Hematopoietic multipotent progenitor cell treated with erythropoietin and hydrocortisone succinate and interleukin-3 and kit ligand, for 6 days (in vitro differentiated cells): ENCODE measurements around the gene MON1A.

ENCODE experiments used
- DNase-seq: peaks from one replicate; pipeline ENCODE4 v3.0.0-alpha.2; 2015

The MON1A gene

GRCh38 chr3:49886922-49887265 is 42.7 kb downstream of the MON1A start:
- no peak for DNase-seq

DNA sequence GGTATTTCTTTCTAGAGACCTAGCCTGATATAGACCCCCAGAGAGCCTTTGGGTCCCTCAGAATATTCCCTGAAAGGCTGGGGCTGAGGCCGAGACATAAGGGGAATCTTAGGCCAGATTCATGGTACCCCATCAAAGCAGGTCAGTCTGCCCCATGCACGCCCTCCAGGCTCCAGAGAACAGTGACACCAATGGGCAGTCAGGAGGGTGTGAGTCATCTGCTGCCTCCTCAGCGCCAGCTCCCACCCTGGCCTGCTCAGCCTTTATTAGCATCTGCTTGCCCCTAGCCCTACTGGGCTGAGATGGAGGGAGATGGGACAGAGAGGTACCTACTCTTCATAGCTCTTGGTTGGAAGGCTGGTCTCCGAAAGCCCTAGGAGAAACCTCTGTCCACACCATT is 45.6 kb downstream of the MON1A start:
- no peak for DNase-seq

DNA sequence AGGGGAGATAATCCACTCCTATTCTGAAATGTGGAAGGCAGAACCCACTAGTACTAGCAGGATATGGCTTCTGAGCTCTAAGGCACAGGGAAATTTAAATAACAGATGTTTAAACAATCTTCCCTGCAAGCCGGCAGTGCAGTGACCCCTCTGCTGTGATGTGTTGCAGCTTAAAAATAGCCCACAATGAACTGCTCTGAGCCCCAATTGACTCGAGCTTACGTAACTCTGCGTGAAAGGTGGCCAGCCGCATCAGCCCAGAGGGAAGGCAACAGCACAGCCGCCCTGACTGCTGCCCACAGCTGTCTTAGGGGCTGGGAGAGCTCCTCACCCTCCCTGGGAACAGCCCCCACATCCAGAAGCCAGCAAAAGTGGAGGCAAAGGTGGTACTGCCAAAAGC is 47.4 kb downstream of the MON1A start:
- no peak for DNase-seq

GRCh38 chr3:49880581-49881315 is 48.9 kb downstream of the MON1A start:
- DNase-seq = peak; percentile 75

- DNase-seq = no peak
These were observed 49.9 kb downstream of the MON1A start for GRCh38 chr3:49879721-49880120.

- DNase-seq = no peak
These were observed 50.9 kb downstream of the MON1A start for GRCh38 chr3:49878686-49879085.

DNA sequence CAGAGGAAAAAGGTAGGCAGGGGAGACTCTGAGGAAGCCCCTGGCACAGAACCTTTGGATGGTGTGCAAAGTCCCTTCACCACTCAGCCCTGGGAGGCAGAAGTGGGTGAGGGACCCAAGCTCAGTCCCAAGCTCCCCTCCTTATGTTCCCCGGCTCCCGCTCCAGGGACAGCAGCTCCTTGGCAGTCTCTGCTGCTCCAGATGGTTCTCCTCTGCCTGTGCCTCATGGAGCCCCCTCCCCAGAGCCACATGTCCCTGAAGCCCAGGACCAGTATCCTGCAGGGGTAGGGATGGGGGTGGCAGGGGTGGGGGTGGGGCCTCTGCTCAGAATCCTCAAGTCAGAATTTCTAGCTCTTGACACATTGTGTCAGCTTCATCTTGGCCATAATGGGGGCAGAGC is 51.9 kb downstream of the MON1A start:
- DNase-seq = no peak

- DNase-seq = no peak
These were observed 53.0 kb downstream of the MON1A start for GRCh38 chr3:49876567-49876966.

DNA sequence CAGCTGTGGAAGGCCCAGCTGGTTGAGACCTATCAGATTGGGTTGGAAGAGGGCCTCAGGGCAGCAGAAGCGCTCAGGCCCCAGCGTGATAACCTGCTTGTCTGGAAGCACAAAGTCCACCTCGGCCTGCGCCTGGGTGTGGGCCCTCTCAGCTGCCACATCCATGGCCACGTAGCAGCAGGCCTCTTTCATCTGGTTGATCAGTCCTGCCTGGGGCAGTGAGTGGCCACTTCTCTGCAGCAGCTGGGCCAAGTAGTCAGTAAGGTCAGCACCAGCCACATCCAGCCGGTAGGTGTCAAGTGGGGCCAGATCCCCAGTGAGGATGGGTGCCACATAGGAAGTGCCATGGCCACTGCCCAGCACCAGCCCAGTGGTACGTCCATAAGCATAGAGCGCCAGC is 56.0 kb downstream of the MON1A start:
- DNase-seq = no peak

GRCh38 chr3:49872801-49873281 is 56.8 kb downstream of the MON1A start:
- DNase-seq = peak; percentile 25

GRCh38 chr3:49871531-49872153 is 58.0 kb downstream of the MON1A start:
- DNase-seq = no peak

DNA sequence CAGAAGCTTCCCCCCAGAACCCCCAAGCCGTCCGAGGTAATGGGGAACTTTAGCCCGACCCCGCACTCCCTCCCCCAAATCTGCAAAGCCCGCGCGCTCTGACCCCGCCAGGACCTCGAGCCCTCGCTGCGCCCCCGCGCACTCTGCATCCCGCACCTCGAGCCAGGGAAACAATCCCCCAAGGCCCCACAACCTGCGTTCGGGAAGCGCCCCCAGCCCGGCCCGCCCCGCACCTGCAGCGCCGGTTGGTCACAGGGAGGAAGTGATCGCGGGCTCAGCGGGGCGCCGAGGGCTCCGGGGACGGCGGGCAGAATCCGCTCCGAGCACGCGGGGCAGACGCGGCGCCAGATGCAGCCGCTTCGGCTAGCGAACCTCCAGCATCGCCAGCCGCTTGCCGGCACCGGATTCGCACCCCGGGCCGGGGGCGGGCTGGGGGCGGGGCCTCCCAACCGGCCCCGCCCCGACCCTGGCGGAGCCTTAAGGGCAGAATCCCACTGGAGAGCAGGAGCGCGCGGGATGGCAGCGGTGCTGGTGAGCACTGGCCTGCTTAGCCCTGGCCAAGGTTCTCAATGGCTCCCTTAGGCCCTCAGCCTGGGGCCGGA is 60.0 kb downstream of the MON1A start, which contains the start of gene CAMKV:
TSS of gene CAMKV (minus strand) at position 382 of the 602 bp plus-strand sequence. CDS start 7,518 bp downstream, outside the sequence.
- DNase-seq = peak; percentile 21

GRCh38 chr3:49868862-49869466 is 60.6 kb downstream of the MON1A start:
- no peak for DNase-seq

GRCh38 chr3:49867871-49868321 is 61.7 kb downstream of the MON1A start:
- peak; percentile 84 for DNase-seq

DNA sequence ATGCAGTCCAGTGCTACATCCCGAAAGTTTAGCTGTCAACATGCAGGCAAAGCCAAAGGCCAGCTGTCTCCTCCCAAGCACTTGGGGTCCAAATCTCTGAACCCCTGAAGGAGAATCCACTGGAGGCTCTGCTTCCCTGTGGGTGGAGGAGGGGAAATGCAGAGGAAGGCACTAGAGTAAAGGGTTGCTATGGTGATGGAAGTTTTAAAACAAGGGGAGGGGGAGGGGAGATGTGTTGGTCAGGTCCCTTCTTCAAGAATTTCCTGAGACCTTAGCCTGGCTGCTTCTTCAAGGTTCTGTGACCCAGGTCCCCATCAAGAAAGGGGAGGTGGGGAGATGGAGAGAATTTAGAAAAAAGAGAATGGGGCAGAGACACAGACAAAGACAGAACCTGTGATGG is 62.2 kb downstream of the MON1A start:
- no peak for DNase-seq

DNA sequence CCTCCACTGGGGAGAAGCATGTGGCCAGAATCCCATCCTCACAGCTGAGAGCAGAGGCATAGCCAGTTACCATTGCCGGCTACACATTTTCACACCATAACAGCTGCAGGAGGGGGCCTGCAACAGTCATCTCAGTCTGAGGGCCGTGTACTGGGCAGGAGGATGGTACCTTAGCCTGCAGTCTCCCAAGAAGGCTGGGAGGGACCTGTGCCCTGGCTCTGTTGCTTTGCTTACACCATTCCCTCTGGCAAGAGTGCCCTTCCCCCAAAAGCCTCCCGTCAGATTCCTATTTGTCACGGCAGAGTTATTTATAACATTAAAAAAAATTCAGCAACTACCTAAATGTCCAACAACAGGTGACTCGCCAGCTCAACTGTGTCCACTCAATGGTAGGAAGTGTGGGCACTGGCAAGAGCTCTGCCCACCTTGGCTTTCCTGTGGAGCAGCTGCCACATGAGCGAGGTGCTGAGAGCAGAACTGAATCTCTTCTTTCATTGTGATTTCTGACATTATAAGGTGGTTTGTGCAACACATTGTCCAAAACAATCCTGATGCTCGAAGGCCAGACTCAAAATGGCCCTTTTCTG is 64.3 kb downstream of the MON1A start:
- DNase-seq = no peak

DNA sequence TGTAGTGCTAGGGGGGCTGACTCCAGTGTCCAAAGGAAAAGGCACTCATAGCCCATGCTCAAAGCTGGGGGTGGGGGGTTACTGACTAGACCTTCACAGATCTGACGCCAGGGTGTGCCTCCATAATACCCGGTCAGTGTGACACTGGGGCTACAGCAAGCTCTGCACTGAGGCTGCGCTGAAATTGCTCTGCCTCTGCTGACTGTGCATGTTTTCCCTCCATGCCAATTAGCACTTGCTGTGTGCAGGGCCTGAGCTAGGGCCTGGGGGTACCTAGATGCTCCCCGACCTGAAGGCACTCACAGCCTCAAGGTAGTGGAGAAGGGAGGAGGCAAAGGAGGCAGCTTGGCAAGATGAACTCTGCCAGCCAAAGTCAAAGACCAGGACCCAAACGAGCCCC is 65.1 kb downstream of the MON1A start:
- DNase-seq = no peak

DNA sequence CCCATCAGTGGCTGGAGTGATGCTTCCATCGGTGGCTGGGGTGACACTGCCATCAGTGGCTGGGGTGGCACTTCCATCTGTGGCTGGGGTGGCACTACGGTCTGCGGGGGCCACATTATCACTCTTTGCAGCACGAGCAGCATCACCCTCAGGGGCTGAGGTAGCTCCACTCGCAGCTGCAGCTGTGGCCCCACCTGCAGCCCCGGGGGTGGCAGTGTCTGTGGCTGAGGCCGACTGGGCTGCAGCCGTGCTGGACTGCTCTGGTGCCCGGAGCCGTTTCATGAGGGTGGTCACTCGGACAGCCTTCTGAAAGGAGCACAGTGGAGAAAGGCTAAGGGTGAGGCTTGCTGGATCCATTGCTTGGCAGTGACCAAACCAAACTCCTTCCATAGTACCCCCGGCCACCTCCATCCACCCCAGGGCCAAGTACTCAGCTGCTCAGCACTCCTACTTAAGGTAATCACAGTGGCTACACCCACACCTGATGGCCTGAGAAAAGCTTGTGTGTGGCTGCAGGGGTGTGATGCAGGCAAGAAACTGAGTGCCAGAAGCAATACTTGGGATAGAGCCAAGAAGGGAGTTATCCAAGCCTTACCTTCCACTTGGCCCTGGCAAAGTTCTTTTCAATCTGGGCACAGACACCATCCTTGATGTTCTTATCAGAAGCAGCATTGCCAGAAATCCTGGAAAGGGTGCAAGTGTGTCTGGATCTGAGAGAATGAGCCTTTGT is 69.9 kb downstream of the MON1A start:
- no peak for DNase-seq
